GM18505 (cell line): ENCODE measurements around the gene SLC22A16.

Experiments used
- ATAC-seq: cut with Tn5 transposase; IDR thresholded peaks from one replicate; pipeline ENCODE4 v1.9.1; 2021; ENCODE audit not compliant: unreplicated experiment
- POLR2A ChIP-seq: IDR thresholded peaks from 4 replicates; pipeline ENCODE4 v1.6.1; 2011; ENCODE audit warnings: borderline replicate concordance; ENCODE audit not compliant: insufficient read depth, insufficient read length; ENCODE audit errors: extremely low read depth

The SLC22A16 gene

GRCh38 chr6:110390404-110390803 is 86.0 kb downstream of the SLC22A16 start:
- TF ChIP-seq POLR2A: no peak

DNA sequence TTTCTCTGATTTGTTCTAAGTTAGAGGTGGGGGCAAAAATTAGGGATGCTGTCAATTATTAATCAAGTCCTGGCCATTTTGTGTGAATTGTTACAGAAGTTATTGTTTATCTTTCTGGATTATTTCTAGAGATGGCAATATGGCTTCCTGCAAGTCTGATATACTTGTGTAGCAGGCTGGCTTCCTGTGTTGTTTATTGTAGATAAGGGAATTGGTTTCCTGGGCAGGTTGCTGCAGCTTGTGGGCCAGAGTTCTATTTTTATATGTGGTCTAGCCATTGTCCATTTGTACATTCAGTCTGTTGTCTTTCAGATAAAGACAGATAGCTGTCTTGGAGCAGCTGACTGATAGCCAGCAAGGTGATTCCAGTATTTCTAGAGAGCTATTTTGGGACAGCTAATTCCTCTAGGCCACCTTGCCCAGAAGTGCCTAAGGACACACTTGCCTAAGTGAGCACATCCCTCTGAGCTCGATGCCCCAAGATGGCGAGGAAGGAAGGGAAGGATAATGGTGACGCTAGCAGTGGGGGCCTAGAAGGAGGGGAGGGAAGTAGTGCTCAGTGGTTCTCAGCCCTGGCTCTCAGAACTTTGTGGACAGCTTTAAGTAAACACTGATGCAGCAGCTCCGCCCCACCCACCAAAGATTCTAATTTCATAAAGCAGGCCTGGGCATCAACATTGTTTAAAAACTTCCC is 86.6 kb downstream of the SLC22A16 start:
- TF ChIP-seq POLR2A: no peak
- no peak for ATAC-seq

More at GRCh38 chr6:110390404-110390803, 86.0 kb downstream of the SLC22A16 start:
- ATAC-seq: no peak

- no peak for TF ChIP-seq POLR2A
- no peak for ATAC-seq
These were observed 88.4 kb downstream of the SLC22A16 start for GRCh38 chr6:110387986-110388385.

GRCh38 chr6:110385458-110385863 is 91.0 kb downstream of the SLC22A16 start:
- no peak for TF ChIP-seq POLR2A
- ATAC-seq: no peak

GRCh38 chr6:110378552-110378951 is 97.9 kb downstream of the SLC22A16 start:
- TF ChIP-seq POLR2A: no peak
- no peak for ATAC-seq
